ENCODE measurements around the gene TMEM178A. TPM values are rescaled to one million over a fixed set of nuclear protein-coding genes. Genes with fewer than 3 reads are reported as not detected.

Gene TMEM178A
- total RNA-seq, 1 experiment from 2014 or later: 7.5 TPM

DNA sequence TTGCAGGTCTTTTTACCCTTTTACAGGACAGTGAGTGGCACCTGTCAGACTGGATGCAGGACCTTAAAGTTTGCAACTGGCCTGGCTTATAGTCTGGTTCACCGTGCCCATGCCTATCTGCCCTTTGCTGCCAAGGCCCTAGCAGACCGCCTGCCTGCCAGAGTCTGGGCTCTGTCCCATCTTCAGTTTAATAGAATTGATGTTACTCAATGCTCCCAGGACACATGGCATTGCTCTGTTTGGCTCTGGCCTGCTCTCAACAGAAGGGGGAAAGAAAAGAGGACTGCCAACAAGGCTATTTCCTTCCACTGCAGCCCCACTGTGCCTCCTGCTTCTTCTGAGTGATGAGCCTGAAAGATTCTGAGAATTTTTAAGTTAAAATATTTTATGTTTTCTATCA, 25.6 kb upstream of the TMEM178A start:
- H3K23ac ChIP-seq (ENCODE audit: insufficient read length, low read depth, low read length): no peak overlapping the region
- no peaks in the 10 kb centered on the region for H3K79me1 ChIP-seq (ENCODE audit: insufficient read depth, low read depth, low read length, poor library complexity, severe bottlenecking)
- H3K27ac ChIP-seq (ENCODE audit: insufficient read length, low read depth, low read length): no peak overlapping the region
- TF ChIP-seq, protein P1, sequence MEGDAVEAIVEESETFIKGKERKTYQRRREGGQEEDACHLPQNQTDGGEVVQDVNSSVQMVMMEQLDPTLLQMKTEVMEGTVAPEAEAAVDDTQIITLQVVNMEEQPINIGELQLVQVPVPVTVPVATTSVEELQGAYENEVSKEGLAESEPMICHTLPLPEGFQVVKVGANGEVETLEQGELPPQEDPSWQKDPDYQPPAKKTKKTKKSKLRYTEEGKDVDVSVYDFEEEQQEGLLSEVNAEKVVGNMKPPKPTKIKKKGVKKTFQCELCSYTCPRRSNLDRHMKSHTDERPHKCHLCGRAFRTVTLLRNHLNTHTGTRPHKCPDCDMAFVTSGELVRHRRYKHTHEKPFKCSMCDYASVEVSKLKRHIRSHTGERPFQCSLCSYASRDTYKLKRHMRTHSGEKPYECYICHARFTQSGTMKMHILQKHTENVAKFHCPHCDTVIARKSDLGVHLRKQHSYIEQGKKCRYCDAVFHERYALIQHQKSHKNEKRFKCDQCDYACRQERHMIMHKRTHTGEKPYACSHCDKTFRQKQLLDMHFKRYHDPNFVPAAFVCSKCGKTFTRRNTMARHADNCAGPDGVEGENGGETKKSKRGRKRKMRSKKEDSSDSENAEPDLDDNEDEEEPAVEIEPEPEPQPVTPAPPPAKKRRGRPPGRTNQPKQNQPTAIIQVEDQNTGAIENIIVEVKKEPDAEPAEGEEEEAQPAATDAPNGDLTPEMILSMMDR (conservative IDR thresholded peaks at IDR 0.05): no peak
- no peaks in the 10 kb centered on the region for H4K20me1 ChIP-seq (ENCODE audit: control insufficient read depth, insufficient read depth, insufficient read length)
- H3K27ac Mint-ChIP-seq: no peak overlapping the region
- no peak overlapping the region for H4K91ac ChIP-seq (ENCODE audit: insufficient read length, low read depth, low read length)
- no peak overlapping the region for H3T11ph ChIP-seq (ENCODE audit: low read length)
- H3K9me3 Mint-ChIP-seq: no peaks in the 10 kb centered on the region
- H3K4me1 Mint-ChIP-seq: peaks cover 5% of the 10 kb centered on the region in 2 experiments; a peak in 1 of 4 replicates
- no peak overlapping the region for H3K4me2 ChIP-seq (ENCODE audit: insufficient read depth, insufficient read length, low read length)
- H3K14ac ChIP-seq (ENCODE audit: insufficient read depth, low read length): no peak overlapping the region
- no peak overlapping the region for H2BK15ac ChIP-seq (ENCODE audit: low read depth, low read length)
- WGBS (ENCODE audit: extremely low coverage, insufficient read length, low lambda C conversion rate): no CpG with 5 or more reads among the region's 2 CpGs
- no peaks in the 10 kb centered on the region for H3K23me2 ChIP-seq (ENCODE audit: insufficient read length, low read depth, low read length, poor library complexity, severe bottlenecking)
- H3K27me3 ChIP-seq (ENCODE audit: insufficient read depth, low read length): no peaks in the 10 kb centered on the region
- H3K9ac ChIP-seq (ENCODE audit: extremely low read depth, insufficient read length, low read length): no peak overlapping the region
- H3K79me2 ChIP-seq (ENCODE audit: insufficient read depth, low read length): no peaks in the 10 kb centered on the region
- no peak overlapping the region for H3K18ac ChIP-seq (ENCODE audit: insufficient read length, low read depth, low read length)
- no peak overlapping the region for H3K4ac ChIP-seq (ENCODE audit: low read depth, low read length)
- H3K36me3 Mint-ChIP-seq (ENCODE audit: insufficient read depth in 1 of 3, low read depth in 3 of 3): no peaks in the 10 kb centered on the region
- no peak overlapping the region for H2BK5ac ChIP-seq (ENCODE audit: insufficient read length, low read length)
- no peaks in the 10 kb centered on the region for H3K4me1 ChIP-seq (ENCODE audit: insufficient read depth, low read length)
- no peak overlapping the region for H3K56ac ChIP-seq (ENCODE audit: insufficient read length, low read depth, low read length)
- H3K27me3 Mint-ChIP-seq (ENCODE audit: low read depth): no peaks in the 10 kb centered on the region
- H3K4me3 Mint-ChIP-seq: no peak overlapping the region
- H4K8ac ChIP-seq (replicated peaks; ENCODE audit: insufficient read length, low read depth, low read length): no peak overlapping the region
- H2AFZ ChIP-seq (ENCODE audit: low read length): no peak overlapping the region
- no peak overlapping the region for H2AK5ac ChIP-seq (ENCODE audit: insufficient read length, low read length)
- H2BK20ac ChIP-seq (ENCODE audit: low read depth, low read length, poor library complexity, severe bottlenecking): no peak overlapping the region
- H4K5ac ChIP-seq (ENCODE audit: insufficient read length, low read depth, low read length): no peak overlapping the region
- H2BK12ac ChIP-seq (ENCODE audit: insufficient read length, low read depth, low read length): no peak overlapping the region
- no peaks in the 10 kb centered on the region for H3K9me3 ChIP-seq (ENCODE audit: control insufficient read depth, low read depth, low read length)
- DNase-seq: no peak
- no peak overlapping the region for H2BK120ac ChIP-seq (ENCODE audit: low read depth, low read length, poor library complexity, severe bottlenecking)

Measured in H9 (cell line).